WTC11 (cell line): ENCODE results near the gene CDK4. TPM values are rescaled to one million over a fixed set of nuclear protein-coding genes. Genes with fewer than 3 reads are reported as not detected.

Experiments
- ATAC-seq: fragments of 200-7000 bp; cut with Tn5 transposase; 2 replicates; pipeline ENCODE4 v1.10.0; 2021; ENCODE audit warnings: mild to moderate bottlenecking, moderate library complexity
- CTCF ChIA-PET: fragments of 300-600 bp; sonication (Branson Sonifier 250); formaldehyde crosslinking; loops from one replicate; lab custom pipeline; 2021; ENCODE audit warnings: antibody characterized with exemption; lab: Charles Lee
- POLR2A ChIA-PET: fragments of 350-600 bp; sonication (Branson Sonifier 250); formaldehyde crosslinking; loops from one replicate; lab custom pipeline; 2021; ENCODE audit warnings: antibody characterized with exemption; lab: Charles Lee
- DNase-seq: peaks from one replicate; pipeline ENCODE4 v3.0.0; 2021; ENCODE audit warnings: low spot score
- H3K27ac Mint-ChIP-seq: 2 replicates; pipeline ENCODE4 v1.8.0; 2021; ENCODE audit warnings: mixed read lengths
- H3K27me3 Mint-ChIP-seq: 2 replicates; pipeline ENCODE4 v1.8.0; 2021; ENCODE audit warnings: low read depth, mild to moderate bottlenecking, moderate library complexity, mixed read lengths
- H3K36me3 Mint-ChIP-seq: 2 replicates; pipeline ENCODE4 v1.8.0; 2021; ENCODE audit warnings: mixed read lengths
- H3K4me1 Mint-ChIP-seq: 2 replicates; pipeline ENCODE4 v1.8.0; 2022; ENCODE audit warnings: mixed read lengths
- H3K4me3 Mint-ChIP-seq: 2 replicates; pipeline ENCODE4 v1.8.0; 2021; ENCODE audit warnings: mild to moderate bottlenecking, moderate library complexity, mixed read lengths
- H3K9me3 Mint-ChIP-seq: 2 replicates; pipeline ENCODE4 v1.8.0; 2021; ENCODE audit warnings: mixed read lengths
- ETV6 ChIP-seq: sonication (generic); formaldehyde crosslinking; IDR thresholded peaks from 2 replicates; pipeline ENCODE4 v1.8.1; 2022; ENCODE audit warnings: mild to moderate bottlenecking, missing genetic modification reagents
- GABPB1 ChIP-seq: sonication (generic); formaldehyde crosslinking; IDR thresholded peaks from 2 replicates; pipeline ENCODE4 v1.8.1; 2023; ENCODE audit warnings: mild to moderate bottlenecking, missing genetic modification reagents
- MXD4 ChIP-seq: fragments of 250-450 bp; sonication (Bioruptor Pico); IDR thresholded peaks from 2 replicates; pipeline ENCODE4 v1.8.0; 2021; ENCODE audit warnings: mild to moderate bottlenecking, moderate library complexity, borderline replicate concordance
- OVOL2 ChIP-seq: fragments of 250-450 bp; sonication (Bioruptor Pico); IDR thresholded peaks from 2 replicates; pipeline ENCODE4 v1.9.0; 2021; ENCODE audit warnings: mild to moderate bottlenecking, borderline replicate concordance
- SMAD4 ChIP-seq: sonication (generic); formaldehyde crosslinking; IDR thresholded peaks from 2 replicates; pipeline ENCODE4 v1.8.0; 2022; ENCODE audit warnings: mild to moderate bottlenecking, missing genetic modification reagents
- TEAD4 ChIP-seq: sonication (generic); formaldehyde crosslinking; IDR thresholded peaks from 2 replicates; pipeline ENCODE4 v1.8.0; 2022; ENCODE audit warnings: mild to moderate bottlenecking, missing genetic modification reagents
- TP53 ChIP-seq: sonication (generic); formaldehyde crosslinking; IDR thresholded peaks from 2 replicates; pipeline ENCODE4 v1.8.1; 2023; ENCODE audit warnings: mild to moderate bottlenecking, missing genetic modification reagents
- total RNA-seq: library from RNA; stranded (reverse); gene quantifications from 3 replicates; pipeline ENCODE4 v1.2.3, GENCODE V29; 2021
- TF ChIP-seq, protein P1 (sequence below): sonication (generic); formaldehyde crosslinking; IDR thresholded peaks from 2 replicates; pipeline ENCODE4 v1.8.1; 2023; ENCODE audit warnings: mild to moderate bottlenecking, missing genetic modification reagents
- TF ChIP-seq, protein P2 (sequence below): fragments of 250-450 bp; sonication (Bioruptor Pico); IDR thresholded peaks from 2 replicates; pipeline ENCODE4 v2.1.2; 2022; ENCODE audit warnings: mild to moderate bottlenecking, moderate library complexity
- TF ChIP-seq, protein P3 (sequence below): sonication (generic); formaldehyde crosslinking; conservative IDR thresholded peaks from 2 replicates; pipeline ENCODE4 v1.8.1; 2022; ENCODE audit warnings: mild to moderate bottlenecking, missing genetic modification reagents
- TF ChIP-seq, protein P4 (sequence below): fragments of 250-450 bp; sonication (Bioruptor Pico); conservative IDR thresholded peaks from 2 replicates; pipeline ENCODE4 v1.9.0; 2021; ENCODE audit warnings: mild to moderate bottlenecking
- TF ChIP-seq, protein P5 (sequence below): sonication (generic); formaldehyde crosslinking; IDR thresholded peaks from 2 replicates; pipeline ENCODE4 v1.8.1; 2023; ENCODE audit warnings: mild to moderate bottlenecking, missing genetic modification reagents, moderate library complexity
- TF ChIP-seq, protein P6 (sequence below): sonication (generic); formaldehyde crosslinking; IDR thresholded peaks from 2 replicates; pipeline ENCODE4 v1.8.1; 2022; ENCODE audit warnings: low read depth, mild to moderate bottlenecking, moderate library complexity, missing genetic modification reagents, borderline replicate concordance
- TF ChIP-seq, protein P7 (sequence below): fragments of 250-450 bp; sonication (Bioruptor Pico); IDR thresholded peaks from 2 replicates; pipeline ENCODE4 v1.9.0; 2021; ENCODE audit warnings: mild to moderate bottlenecking
- TF ChIP-seq, protein P8 (sequence below): fragments of 250-450 bp; sonication (Bioruptor Pico); IDR thresholded peaks from 2 replicates; pipeline ENCODE4 v1.9.0; 2021; ENCODE audit warnings: mild to moderate bottlenecking

The CDK4 gene
- total RNA-seq, 1 experiment from 2014 or later: 152 TPM

DNA sequence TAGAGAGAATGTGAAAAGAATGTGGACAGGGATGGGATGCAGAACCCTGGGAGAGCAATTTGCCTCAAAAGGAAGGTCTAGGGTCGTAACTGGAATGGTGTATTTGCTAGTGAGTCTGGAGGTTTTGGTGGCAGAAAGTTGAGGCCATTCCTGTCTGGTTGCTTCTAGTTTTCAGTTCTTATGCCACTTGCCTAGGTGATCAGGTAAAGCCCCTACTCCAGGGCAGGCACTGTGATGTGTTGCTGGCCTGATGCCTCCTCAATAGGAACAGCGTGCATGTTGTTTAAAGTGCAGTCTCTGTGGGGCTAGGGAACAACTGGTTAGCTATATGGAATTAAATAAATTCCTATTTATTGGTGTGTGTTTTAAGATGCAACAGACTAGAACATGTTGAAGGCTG lies 51.8 kb downstream of the CDK4 start:
- ChIA-PET CTCF (no interaction called here), POLR2A (interaction anchor here (0.6 kb wide), 1 partner anchor 115 kb away, joined by 10 read pairs; no protein-coding TSS in a partner anchor)
- peaks cover 22% of the 10 kb centered on the region for H3K36me3 Mint-ChIP-seq
- TF ChIP-seq, protein P1, sequence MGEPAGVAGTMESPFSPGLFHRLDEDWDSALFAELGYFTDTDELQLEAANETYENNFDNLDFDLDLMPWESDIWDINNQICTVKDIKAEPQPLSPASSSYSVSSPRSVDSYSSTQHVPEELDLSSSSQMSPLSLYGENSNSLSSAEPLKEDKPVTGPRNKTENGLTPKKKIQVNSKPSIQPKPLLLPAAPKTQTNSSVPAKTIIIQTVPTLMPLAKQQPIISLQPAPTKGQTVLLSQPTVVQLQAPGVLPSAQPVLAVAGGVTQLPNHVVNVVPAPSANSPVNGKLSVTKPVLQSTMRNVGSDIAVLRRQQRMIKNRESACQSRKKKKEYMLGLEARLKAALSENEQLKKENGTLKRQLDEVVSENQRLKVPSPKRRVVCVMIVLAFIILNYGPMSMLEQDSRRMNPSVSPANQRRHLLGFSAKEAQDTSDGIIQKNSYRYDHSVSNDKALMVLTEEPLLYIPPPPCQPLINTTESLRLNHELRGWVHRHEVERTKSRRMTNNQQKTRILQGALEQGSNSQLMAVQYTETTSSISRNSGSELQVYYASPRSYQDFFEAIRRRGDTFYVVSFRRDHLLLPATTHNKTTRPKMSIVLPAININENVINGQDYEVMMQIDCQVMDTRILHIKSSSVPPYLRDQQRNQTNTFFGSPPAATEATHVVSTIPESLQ (CRISPR knock-in tag): no peak
- TF ChIP-seq, protein P2, sequence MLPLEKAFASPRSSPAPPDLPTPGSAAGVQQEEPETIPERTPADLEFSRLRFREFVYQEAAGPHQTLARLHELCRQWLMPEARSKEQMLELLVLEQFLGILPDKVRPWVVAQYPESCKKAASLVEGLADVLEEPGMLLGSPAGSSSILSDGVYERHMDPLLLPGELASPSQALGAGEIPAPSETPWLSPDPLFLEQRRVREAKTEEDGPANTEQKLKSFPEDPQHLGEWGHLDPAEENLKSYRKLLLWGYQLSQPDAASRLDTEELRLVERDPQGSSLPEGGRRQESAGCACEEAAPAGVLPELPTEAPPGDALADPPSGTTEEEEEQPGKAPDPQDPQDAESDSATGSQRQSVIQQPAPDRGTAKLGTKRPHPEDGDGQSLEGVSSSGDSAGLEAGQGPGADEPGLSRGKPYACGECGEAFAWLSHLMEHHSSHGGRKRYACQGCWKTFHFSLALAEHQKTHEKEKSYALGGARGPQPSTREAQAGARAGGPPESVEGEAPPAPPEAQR (CRISPR knock-in tag): no peak
- TF ChIP-seq, protein P3, sequence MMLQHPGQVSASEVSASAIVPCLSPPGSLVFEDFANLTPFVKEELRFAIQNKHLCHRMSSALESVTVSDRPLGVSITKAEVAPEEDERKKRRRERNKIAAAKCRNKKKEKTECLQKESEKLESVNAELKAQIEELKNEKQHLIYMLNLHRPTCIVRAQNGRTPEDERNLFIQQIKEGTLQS: no peak
- TF ChIP-seq GABPB1 (CRISPR knock-in tag): no peak
- TF ChIP-seq, protein P4, sequence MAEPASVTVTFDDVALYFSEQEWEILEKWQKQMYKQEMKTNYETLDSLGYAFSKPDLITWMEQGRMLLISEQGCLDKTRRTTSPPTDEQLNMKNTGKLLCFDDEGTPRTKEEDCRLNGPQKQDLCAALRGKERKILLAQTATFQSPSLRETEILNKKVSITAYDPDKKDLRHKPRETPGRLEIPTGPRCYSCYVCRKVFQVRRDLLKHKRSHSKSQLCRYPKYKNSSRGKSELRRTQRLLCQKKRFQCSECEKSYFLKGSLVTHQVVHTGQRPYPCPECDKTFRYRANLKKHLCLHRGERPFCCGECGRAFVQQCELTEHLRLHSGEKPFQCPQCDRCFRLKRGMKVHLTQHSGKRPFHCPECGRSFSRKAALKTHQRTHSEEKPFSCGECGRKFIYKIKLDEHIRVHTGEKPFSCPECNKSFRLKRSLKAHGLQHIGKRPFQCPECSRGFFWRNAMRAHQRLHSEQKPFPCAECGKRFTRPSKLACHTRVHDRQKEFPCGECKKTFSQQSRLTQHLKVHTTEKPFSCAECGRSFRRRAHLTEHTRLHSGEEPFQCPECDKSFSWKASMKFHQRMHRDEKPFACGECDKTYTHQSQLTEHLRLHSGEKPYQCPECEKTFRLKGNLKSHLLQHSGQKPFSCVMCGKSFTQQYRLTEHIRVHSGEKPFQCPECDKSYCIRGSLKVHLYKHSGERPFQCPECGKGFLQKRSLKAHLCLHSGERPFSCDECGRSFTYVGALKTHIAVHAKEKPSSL (CRISPR knock-in tag): no peak
- no peak for TF ChIP-seq SMAD4 (CRISPR knock-in tag)
- TF ChIP-seq ETV6 (CRISPR knock-in tag): no peak
- TF ChIP-seq, protein P5, sequence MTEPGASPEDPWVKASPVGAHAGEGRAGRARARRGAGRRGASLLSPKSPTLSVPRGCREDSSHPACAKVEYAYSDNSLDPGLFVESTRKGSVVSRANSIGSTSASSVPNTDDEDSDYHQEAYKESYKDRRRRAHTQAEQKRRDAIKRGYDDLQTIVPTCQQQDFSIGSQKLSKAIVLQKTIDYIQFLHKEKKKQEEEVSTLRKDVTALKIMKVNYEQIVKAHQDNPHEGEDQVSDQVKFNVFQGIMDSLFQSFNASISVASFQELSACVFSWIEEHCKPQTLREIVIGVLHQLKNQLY (CRISPR knock-in tag): no peak
- TF ChIP-seq, protein P6, sequence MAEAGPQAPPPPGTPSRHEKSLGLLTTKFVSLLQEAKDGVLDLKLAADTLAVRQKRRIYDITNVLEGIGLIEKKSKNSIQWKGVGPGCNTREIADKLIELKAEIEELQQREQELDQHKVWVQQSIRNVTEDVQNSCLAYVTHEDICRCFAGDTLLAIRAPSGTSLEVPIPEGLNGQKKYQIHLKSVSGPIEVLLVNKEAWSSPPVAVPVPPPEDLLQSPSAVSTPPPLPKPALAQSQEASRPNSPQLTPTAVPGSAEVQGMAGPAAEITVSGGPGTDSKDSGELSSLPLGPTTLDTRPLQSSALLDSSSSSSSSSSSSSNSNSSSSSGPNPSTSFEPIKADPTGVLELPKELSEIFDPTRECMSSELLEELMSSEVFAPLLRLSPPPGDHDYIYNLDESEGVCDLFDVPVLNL (CRISPR knock-in tag): no peak
- TF ChIP-seq OVOL2: no peak
- no peak for TF ChIP-seq TP53 (CRISPR knock-in tag)
- no peak for TF ChIP-seq MXD4 (CRISPR knock-in tag)
- TF ChIP-seq, protein P7, sequence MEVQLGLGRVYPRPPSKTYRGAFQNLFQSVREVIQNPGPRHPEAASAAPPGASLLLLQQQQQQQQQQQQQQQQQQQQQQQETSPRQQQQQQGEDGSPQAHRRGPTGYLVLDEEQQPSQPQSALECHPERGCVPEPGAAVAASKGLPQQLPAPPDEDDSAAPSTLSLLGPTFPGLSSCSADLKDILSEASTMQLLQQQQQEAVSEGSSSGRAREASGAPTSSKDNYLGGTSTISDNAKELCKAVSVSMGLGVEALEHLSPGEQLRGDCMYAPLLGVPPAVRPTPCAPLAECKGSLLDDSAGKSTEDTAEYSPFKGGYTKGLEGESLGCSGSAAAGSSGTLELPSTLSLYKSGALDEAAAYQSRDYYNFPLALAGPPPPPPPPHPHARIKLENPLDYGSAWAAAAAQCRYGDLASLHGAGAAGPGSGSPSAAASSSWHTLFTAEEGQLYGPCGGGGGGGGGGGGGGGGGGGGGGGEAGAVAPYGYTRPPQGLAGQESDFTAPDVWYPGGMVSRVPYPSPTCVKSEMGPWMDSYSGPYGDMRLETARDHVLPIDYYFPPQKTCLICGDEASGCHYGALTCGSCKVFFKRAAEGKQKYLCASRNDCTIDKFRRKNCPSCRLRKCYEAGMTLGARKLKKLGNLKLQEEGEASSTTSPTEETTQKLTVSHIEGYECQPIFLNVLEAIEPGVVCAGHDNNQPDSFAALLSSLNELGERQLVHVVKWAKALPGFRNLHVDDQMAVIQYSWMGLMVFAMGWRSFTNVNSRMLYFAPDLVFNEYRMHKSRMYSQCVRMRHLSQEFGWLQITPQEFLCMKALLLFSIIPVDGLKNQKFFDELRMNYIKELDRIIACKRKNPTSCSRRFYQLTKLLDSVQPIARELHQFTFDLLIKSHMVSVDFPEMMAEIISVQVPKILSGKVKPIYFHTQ (CRISPR knock-in tag): no peak
- TF ChIP-seq, protein P8, sequence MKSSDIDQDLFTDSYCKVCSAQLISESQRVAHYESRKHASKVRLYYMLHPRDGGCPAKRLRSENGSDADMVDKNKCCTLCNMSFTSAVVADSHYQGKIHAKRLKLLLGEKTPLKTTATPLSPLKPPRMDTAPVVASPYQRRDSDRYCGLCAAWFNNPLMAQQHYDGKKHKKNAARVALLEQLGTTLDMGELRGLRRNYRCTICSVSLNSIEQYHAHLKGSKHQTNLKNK: no peak
- no peak for TF ChIP-seq TEAD4 (CRISPR knock-in tag)
- no peaks in the 10 kb centered on the region for H3K4me1 Mint-ChIP-seq
- DNase-seq (no peak), ATAC-seq (no peak)
- no peaks in the 10 kb centered on the region for H3K27me3 Mint-ChIP-seq
- H3K9me3 Mint-ChIP-seq: peaks cover 5% of the 10 kb centered on the region
- H3K27ac Mint-ChIP-seq: no peak overlapping the region
- no peak overlapping the region for H3K4me3 Mint-ChIP-seq
